Bronchial smooth muscle cell (primary cell): ENCODE measurements around the gene CDC42SE2. TPM values are rescaled to one million over a fixed set of nuclear protein-coding genes. Genes with fewer than 3 reads are reported as not detected.

Source experiments
- total RNA-seq: library from RNA; depleted of rRNA; stranded (reverse); fragments of >200 nt; gene quantifications from 2 replicates; pipeline ENCODE4 v1.2.1, GENCODE V29; 2014

CDC42SE2 gene, protein sequence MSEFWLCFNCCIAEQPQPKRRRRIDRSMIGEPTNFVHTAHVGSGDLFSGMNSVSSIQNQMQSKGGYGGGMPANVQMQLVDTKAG
- 9.7 and 13.7 TPM in 2 replicates for total RNA-seq

GRCh38 chr5:131263648-131264450 lies at the start of gene CDC42SE2:
Gene CDC42SE2 (plus strand): TSS chr5:131264053. CDS start chr5:131359494, 95,441 bp downstream.

Other genes starting within 250 kb of the CDC42SE2 start
- gene HINT1, start 98.8 kb upstream of the CDC42SE2 start, total RNA-seq = 173 and 210 TPM in 2 replicates
- gene LYRM7, start 93.1 kb upstream of the CDC42SE2 start, total RNA-seq = 4.8 and 6.9 TPM in 2 replicates